HG02943 (cell line): ENCODE measurements around the gene KCNG4.

Experiments used
- ATAC-seq: cut with Tn5 transposase; IDR thresholded peaks from one replicate; pipeline ENCODE4 v1.9.1; 2021; ENCODE audit warnings: mild to moderate bottlenecking, low read depth, moderate library complexity; ENCODE audit not compliant: unreplicated experiment

The KCNG4 gene, protein sequence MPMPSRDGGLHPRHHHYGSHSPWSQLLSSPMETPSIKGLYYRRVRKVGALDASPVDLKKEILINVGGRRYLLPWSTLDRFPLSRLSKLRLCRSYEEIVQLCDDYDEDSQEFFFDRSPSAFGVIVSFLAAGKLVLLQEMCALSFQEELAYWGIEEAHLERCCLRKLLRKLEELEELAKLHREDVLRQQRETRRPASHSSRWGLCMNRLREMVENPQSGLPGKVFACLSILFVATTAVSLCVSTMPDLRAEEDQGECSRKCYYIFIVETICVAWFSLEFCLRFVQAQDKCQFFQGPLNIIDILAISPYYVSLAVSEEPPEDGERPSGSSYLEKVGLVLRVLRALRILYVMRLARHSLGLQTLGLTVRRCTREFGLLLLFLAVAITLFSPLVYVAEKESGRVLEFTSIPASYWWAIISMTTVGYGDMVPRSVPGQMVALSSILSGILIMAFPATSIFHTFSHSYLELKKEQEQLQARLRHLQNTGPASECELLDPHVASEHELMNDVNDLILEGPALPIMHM

DNA sequence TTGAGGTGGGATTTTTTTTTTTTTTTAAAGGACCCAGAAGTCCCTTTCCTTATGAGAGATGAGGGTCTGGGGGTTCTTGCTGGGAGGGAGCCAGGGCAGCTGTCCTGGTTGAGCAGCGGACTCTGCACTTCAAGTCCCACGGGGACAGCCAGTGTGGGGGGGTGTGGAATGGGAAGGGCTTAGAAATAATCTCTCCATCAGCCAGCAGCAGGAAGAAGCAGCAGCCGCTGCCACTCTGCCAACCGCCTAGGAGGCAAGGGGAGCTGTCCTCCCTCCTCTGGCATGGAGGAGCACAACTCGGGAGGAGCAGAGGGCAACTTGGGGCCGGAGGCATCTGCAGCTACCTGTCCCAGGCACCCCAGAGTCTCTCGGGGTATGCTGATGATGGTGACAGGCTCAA lies at the start of gene KCNG4:
KCNG4 (minus strand) TSS at position 104 of the 400 bp plus-strand sequence. CDS start 2,527 bp downstream, outside the sequence.
- ATAC-seq = no peak

DNA sequence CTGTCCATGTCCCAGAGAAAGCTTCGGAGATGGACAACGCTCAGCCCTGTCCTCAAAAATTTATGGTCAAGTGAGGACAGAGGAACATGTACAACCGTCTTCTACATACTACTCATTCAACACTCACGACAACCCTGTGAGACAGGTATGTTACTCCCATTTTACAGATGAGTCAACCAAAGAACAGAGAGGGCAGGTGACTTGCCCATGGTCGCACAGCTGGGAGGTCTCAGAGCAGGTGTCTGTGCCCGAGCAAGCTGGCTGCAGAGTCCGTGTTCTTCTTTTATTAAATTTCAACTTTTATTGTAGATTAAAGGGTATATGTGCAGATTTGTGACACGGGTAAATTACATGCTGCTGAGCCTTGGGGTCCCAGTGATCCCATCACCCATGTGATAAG lies 49.1 kb upstream of the KCNG4 start:
- no peak for ATAC-seq

DNA sequence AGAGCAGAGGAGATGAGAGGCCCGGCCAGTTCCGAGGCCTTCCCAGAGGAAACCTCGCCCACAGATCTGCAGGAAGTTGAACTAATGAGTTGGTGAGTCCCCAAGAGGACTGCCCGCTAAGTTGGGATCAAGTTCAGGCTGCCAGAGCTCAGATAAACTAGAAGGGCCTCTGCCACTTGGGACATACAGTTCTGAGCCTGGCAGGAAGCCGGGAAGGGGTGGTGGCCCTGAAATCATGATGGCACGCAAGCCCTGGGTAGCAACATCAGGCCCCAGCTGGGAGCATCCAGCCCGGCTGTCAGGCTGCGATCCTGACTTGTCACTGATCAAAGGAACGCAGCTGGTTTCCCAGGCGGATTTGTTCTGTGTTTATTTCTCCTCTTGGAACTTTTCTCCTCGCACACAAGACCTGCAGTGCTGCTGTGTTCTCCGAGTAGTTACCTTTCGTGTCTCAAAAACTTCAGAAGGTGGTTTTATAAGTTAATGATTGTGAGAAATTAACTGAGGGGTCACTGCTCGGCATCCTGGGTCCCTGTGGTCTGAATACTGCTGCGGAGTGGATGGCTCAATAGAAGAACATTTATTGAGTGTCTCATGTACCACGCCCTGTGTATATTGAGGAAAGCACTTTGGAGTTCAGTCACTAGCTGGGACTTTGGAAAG lies 46.9 kb upstream of the KCNG4 start:
- no peak for ATAC-seq

DNA sequence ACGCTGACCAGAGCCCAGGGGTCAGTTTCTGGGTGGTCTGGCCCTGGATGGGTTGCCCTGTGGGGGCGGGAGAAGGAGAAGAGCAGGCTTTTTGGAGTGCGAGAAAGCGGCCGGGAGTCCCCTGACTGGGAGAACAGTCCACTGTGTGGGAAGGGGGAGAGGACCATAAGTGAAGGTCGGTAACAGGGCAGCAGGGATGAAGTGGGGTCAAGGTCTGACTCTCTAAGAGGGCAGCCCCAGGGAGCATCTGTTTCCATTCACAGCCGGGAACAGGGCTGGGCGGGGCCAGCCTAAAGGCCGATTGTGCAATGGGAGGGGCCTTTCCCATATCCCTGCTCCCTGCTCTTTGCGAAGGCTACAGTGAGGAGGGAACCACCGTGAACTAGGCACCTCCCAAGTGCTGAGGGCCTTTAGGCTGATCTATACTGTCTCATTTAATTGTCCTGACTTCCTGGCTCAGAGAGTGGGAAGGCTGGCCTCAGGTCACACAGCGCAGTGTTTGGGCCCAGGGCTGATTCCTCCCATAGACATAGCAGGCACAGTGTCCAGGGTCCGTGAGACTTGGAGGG lies 44.4 kb upstream of the KCNG4 start:
- ATAC-seq = no peak

DNA sequence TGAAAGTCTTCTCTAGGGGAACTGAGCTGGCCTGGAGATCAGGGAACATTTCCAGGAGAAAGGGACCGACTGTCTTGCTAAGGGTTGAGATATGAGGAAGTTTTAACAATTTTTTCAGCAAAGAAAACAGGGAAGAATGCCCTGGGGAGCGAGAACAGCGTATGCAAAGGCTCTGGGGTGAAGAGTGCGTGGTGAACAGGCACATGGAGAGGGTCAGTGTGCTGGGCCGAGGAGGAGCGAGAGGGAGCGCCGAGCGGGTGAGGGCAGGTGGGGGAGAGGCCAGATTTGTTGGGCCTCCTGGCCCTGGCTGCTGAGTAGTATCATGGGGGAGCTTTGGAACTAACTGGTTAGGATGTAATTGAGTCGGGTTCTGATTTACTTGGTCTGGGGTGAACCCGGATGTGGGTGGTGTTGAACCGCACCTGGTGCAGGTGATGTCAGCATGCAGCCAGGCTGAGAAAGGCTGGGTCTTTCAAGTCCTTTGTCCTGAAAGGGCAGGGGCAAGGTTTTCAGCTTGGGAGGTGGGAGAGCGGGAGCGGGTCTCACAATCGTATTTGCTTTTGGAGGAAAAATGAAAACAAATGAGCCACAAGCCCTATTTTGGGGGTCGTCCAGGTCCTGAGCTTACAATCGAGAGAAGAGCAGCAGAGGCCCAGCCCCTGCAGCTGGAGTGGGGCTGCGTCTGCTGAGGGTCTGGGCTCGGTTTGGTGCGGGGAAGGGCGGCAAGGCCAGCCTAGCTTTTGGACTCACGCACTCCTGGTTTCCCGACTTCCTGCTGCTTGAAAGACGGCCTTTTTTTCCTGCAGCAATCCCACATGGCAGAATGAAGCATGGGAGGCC lies 43.7 kb upstream of the KCNG4 start:
- ATAC-seq = no peak

DNA sequence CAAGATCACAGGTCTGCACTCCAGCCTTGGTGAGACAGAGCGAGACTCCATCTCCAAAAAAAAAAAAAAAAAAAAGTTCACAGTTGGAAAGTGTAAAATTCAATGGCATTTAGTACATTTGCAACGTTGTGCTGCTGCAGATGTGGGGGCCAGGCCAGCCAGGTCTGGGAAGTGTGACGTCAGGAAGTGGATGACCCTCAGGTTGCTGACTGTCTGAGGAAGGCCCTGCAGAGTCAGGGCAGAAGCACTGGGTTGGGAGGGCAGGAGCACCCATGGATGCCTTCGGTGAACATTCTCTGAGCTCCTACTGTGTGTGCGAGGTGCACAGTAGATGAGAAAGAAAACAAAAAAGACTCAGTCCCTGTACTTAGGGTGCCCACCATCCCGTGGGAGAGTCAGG lies 42.7 kb upstream of the KCNG4 start:
- ATAC-seq = no peak

DNA sequence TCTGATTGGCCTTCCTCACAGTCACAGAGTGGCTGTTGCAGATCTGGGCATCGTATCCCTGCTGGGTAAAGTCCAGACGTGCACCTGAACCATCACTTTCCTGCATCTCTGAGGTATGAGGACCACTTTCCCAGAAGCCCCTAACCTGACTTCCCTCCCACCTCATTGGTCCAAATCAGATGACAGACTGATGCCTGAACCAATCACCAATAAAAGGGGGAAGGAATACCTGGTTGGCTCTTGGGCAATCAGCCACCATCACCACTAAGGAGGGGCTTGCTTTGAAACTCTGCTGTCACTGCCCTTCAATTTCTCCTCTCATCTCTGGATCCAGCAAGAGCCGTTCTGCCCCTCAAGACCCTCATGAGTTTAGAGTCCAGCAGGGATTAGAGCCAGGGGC lies 41.3 kb upstream of the KCNG4 start:
- ATAC-seq = no peak

DNA sequence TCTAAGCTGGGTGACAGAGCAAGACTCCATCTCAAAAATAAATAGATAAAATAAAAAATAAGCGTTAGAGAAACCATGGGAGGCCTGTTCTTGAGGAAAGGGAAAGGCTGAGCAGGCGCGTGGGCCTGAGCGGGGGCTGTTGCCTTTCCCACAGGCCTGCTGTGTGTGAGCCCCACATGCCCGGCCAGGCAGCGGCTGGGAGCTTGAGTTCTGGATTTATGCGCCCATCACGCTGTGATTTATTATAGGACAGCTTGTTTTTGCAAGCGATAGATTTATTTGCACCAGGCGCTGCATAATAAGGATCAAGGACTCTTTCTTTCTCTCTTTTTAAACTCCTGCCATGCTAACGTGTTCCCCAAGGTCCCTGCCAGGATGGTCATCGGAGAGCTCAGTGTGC lies 40.1 kb upstream of the KCNG4 start:
- no peak for ATAC-seq

DNA sequence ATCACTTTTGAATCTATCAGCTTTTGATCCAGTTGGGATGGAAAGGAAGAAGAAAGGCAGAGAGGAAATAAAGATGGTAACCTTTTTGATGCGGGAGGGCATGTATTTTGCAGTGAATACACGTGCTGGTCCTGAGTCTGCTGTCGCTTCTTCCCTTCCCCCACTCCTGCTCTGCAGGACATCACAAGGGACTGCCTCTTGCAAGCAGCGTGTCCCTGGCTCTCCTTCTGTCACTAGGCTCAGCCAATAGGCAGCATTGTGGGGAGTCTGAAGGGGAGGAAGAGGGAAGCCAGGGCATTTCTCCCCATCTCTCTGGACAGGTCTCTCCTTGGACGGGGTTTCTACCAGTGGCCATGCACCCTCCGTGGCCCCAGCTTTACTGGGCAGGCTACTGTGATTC lies 39.2 kb upstream of the KCNG4 start:
- ATAC-seq = no peak

DNA sequence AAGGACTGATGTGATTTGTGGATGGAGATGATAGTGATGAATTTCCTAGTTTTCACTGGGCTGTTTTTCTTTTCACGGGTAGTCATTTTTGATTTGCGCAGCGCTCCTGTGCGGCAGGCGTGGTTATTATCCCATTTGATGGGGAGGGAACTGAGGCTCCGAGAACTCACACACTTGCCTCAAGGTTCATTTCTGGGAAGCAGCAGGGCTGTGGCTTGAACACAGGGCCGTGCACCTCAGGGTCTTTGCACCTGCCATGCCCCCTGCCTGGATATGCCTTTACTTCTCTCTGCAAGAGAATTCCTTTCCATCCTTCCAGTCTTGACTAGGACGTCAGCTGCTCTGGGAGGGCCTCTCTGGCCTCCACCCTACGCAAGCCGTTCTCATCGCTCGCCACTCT lies 38.5 kb upstream of the KCNG4 start:
- ATAC-seq = no peak

DNA sequence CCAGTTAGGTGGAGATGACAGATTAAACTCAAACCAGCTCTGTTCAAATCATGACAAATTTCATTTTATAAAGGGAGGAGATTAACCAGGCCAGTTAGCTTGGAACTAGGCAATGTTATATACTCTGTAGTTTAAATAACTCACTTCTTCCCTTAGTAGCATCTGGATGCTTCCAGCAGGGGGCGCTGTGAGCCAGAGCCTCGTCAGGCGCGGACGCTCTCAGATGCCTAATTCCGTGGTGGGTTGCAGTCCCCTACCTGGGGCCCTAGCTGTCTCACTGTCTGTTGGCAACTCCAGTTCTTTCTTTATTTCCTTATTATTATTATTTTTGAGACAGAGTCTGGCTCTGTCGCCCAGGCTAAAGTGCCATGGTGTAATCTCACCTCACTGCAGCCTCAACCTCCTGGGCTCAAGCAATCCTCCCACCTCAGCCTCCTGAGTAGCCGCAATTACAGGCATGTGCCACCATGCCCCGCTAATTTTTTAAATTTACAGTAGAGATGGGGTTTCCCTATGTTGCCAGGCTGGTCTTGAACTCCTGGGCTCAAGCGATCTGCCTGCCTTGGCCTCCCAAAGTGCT lies 37.5 kb upstream of the KCNG4 start:
- no peak for ATAC-seq

DNA sequence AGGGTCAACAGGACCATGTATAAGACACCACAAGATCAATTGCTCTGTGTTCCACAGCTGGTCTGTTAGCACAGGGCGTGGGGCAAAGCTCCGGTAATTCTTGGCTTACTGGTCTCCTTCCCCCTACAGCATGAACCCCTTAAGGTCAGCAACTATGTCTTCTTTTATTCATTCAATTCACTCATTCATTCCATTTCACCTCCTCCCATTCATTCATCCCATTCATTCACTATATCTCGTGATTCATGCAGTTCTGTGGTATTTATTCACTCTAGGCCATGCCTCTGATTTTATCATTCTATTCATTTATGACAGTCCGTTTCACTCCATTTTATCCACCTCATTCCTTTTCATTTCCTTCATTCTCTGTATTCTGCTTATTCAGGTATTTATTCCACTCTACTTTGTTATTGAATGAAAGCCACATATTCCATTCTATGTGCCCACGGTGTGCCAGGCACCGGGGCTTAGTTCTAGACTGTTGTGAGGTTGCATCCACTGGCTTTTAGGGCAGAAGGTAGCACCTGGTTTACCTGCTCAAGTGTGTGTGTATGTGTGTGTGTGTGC lies 35.9 kb upstream of the KCNG4 start:
- ATAC-seq = no peak

DNA sequence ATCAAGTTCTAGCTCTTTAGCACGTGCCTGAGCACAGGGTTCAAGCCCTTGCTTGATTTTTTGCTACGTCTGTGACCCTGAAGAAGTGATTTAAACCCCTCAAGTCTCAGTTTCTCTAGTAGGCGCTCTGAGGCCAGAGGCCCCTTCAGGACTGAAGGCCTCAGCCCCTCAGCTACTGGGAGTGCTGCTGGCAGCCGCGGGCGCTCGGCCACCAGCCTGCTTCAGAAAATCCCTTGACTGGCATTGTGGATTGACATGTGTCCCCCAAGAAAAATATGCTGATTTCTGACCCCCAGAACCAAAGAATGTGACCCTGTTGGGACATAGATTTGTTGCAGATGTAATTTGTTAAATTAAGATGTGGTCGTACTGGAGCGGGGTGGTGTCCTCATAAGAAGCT lies 34.7 kb upstream of the KCNG4 start:
- no peak for ATAC-seq

DNA sequence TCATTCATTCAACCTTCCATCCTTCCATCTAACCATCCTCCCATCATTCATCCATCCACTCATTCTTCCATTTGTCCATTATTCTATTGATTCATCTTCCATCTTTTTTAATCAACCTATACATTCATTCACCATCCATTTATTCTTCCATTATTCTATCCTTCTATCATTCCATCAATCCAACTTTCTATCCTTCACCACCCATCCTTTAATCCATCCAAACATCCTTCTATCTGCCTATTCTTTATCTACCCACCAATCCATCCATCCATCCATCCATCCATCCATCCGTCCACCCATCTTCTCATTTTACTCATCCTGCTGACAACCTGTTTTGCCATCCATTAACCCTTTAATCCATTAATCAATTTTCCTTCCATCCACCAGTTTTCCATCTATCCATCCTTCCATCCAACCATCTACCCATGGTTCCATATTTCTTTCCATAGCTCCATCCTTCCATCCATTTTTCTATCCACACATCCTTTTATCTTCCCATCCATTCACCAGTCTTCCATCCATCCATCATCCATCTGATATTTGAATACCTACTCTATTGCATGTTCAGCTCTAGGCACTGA lies 33.0 kb upstream of the KCNG4 start:
- ATAC-seq = no peak

DNA sequence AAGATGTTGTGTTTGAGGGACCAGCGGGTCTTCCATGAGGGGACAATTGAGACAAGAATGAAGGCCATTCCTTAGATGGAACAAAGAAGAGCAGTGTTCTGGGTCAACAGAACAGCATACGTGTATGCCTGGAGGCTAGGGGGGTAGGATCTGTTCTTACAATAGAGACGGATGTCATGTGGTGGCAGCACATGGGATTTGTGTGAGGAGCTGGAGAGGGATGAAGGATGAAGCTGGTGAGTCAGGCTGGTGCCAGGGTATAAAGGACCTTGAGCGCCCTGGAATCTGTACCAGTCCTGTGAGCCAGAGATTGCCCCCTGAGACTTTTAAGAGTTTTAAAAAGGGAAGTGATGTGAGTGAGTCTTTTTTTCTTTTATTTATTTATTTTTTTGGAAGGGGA lies 32.1 kb upstream of the KCNG4 start:
- ATAC-seq = no peak

DNA sequence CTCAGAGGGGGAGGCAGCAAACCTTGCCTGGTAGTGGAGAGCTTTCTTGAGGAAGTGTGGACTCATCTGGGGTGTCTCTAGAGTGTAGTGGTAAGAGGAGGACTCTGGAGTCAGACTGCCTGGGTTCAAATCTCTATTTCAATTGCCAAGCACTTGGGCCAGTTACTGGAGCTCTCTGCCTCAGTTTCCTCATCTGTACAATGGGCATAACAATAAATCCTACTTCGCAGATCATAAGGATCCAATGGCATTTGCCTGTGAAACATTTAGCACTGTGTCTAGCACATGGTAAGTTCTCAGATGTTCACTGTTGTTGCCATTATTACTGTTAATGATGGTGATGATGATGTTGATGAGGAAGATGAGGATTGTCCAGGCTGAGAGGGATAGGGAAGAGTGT lies 31.2 kb upstream of the KCNG4 start:
- ATAC-seq = no peak

DNA sequence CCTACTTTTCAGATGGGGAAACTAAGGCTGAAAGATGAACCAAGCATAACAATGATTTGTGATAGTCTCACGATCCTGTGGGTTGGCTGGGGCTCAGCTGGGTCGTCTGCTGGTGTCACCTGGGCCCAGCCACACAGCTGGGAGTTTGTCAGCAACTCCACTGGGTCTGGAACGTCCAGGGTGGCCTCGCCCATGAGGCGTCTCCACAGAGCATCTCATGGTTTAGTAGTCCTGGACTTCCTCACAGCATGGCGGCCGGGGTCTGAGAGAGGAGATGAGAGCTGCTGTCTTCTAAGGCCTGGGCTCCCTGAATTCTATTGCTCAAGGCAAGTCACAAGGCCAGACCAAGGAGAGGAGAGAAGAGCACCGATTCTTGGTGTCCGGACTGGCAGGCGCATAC lies 30.7 kb upstream of the KCNG4 start:
- ATAC-seq = no peak

DNA sequence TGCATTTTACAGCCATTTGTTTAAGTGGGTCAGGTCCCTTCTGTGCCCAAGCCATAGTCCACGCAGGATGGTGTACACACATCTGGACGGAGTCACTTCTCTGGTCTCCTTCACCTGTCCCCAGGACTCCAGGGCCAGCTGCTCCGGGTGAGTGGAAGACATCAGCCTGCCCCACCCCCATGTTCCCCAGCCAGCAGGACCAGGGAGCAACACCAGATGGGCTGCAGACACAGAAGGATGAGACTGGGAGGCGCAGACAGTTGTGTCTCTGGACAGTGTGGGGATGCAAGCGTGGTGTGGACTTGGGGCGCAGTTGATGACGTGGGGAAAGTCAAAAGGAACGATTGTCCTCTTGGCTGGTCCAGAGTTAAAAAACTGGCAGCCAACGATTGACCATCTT lies 30.3 kb upstream of the KCNG4 start:
- no peak for ATAC-seq

DNA sequence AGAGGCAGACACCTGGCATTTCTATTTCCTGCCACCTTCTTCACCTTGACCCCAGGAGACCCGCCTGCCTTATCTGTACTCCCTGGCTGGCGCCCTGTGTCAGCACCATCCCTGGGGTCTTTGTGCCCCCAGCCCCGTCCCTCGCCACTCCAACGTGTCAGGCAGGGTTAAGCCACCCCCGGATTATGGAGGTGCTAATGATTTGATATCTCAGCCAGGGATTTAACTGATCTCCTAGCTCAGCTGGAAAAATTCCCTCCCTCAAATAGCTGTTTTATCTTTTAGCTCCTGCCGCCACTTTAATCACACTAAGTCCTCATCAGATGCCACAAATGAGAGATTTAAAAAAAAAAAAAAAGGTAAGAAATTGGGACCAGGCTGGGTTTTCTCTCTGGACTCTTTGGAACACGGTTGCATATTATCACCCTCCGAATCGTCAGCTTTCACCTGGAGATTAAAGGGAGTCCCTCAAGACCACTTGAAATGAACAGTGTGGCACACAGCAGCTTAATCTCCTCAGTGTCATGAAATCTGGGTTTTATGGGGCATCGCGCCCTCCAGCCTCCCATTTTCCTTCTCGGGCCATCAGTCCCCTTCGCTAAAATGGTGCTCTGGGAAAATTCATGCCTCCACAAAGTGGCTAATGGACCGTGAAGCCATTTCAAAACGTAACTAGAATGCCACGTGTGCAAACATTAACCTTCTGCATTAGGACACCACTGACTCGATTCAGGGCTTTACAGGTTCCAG lies 28.7 kb upstream of the KCNG4 start:
- ATAC-seq = no peak
